Left forelimb (tissue), 1 donor: ENCODE data around the gene ADCK2.
"Not testable (repeated sequence)": the region's sequence is repeated elsewhere in the genome, so short reads cannot be mapped to it uniquely, and the experiment has no call there.

ENCODE experiments used
- DNase-seq: peaks from one replicate; pipeline ENCODE4 v3.0.0-alpha.2; 2018; ENCODE audit warnings: low spot score

ADCK2 gene

DNA sequence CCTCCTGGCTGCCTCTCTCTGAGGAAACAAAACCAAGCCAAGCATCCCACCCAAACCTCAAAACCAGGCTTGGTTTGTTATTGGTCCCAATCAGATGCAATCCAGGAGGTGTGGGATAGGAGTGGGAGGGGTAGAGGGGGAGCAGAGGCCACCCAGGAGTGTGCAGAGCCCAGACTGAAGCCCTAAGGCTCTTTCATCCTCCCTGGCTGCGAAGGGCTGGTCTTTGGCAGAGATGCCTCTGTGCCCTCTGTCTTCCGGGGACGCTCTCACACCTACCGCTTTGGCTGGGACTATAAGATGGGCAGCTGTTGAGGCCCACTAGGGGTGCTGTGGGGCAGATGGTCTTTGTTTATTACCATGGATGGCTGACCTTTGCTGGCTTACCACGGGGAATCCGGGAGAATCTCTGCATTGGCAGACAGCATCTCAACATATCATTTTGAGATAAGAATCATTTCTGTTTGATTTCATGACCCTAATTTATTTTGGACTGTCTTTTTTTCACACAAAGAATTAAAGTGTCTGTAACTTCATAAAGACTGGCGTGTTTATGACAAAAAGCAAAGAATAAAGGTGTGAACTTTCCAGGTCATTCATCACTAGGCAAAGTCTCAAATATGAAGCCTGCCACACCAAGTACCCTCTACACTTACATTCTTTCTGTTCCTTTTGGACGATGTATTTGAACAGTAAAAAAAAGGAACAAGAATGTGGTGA, 25.7 kb upstream of the ADCK2 start:
- DNase-seq: no peak

DNA sequence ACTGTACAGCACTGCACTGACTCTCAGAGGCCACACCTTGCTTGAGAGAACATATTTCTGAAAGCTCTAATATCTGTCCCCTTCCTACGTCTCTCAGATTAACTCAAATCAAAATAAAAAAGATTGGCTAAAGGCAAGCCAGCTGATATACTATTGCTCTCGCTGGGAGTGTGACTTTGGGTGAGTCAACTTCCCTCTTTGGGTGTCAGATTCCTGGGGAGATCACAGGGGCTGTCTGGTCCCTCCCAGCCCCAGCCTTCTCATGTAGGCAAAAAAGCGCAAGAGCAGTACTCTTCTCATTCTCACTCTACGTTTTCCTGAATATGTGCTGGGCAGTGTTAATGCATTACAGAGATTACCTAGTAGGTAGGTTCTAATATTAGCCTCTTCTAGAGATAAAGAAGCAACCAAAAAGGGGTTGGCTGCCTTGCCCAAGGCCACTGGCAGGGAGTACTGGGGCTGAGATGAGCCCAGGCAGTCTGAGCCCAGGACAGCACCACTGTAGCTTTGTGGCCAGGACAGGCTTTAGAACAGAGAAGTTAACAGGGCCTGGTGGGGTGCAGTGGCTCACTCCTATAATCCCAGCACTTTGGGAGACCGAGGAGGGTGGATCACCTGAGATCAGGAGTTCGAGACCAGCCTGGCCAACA, 23.1 kb upstream of the ADCK2 start:
- DNase-seq: no peak

DNA sequence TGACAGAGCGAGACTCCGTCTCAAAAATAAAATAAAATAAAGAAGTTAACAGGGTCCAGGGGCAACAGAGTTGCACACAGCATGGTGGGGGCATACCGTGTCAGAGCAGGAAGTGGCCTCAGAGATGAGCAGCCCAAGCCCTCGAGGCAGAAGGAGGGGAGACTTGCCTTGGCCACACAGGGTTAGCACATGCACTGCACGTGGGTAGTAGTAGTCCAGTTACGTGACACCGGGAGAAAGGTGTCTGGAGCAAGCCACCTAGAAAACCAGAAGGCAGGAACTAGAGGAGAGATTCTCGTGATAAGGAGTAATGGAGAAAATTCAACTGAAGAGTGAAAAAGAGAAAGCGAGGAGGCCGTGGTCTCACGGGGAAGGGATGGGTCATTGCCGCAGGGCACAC, 22.4 kb upstream of the ADCK2 start:
- no peak for DNase-seq

DNA sequence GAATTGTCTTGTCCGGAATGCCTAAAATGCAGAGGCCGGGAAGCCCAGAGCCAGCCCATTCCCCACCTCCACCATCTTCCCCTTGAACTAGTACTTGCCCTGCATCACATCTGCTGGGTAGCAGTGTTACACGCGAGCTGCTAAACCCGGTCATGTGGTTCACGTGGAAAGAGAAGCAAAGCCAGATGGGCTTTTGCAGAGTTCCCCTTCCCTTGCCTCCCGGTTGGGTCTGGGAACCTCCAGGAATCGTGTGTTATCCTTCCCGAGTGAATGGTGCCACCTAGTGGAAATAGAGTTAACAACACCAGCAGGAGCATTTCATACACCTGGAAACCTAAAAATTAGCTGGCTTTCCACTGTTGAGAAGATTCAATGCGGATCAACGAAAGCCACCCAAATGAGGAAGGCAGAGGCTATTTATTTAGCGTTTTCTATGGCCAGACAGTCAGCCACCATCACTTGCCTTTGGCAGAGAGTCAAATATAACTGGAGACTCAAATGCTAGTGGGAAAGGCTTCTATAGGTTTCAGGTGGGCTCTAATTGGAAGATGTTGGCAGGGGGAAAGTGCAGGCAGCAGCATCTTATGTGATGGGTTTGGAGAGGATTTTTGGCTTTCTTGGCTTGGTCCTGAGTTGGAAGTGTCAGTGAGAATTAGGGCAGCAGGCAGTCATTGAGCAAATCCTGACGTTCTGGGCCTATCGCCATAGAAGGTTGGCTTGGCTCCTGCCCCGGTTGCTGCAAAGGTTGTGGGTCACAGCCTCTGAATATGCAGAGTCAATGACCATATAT, 19.2 kb upstream of the ADCK2 start:
- peak; percentile 76 for DNase-seq

DNA sequence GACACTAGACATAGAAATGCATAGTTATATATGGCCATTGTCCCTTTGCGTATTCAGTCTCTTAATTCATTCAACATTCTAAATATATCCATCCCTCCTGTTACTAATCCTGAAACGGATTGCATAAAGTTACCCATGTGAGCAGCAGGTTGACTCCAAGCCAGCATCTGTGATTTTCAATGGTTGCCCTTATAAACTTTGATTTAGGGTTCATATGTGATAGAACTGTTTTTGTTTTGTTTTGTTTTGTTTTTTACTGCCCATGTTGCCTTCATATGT, 18.7 kb upstream of the ADCK2 start:
- DNase-seq: no peak

DNA sequence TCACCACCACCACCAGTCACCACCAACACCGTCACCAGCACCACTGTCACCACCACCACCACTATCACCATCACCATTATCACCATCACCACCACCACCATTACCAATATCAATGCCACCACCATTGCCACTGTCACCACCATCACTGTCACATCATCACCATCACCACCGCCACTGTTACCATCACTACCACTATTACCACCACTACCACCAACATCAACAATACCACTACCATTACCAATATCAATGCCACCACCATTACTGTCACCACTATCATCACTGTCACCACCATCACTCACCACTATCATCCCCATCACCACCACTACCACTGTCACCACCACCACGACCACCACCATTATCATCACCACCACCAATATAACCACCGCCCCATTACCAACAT, 18.1 kb upstream of the ADCK2 start:
- no peak for DNase-seq

DNA sequence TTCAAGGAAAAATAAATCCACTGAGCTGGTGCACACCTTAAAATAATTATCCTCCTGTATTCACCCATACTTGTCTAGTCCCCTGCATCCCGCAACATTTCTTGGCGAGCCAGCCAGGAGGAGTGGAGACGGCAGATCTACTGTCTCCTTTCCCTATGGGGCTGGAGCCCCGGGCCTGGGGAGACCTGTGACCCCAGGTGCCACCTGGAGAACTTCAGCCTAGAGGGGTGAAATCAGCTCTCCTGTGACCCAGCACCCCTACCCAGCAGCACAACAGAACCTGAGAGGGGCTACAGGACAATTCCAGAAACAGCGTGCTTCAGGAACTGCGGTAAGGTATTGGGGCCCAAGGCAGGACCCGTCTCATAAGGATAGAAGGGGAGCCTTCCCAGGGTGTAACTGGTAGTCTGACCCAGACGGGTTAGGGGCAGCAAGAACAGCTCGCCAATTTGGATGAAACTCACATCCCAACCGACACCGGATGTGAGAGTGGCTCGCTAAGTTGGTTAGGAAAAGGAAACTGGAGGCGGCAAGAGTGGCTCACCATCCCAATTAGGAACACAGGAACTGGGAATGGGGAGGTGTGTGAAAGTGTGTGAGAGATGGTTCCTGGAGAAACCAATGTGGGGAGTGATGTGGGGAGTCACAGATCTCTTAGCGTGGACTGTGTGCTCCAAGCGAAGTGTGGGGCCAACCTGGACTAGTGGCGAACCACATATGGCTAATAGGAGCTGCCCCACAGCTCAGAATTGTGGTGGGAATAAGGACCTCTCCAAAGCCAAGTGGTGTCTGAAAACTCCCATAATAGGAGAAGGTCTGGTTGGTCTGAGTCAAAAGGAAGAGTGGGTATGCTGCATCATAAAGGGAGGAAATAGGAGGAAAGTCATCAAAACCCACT, 17.0 kb upstream of the ADCK2 start:
- no peak for DNase-seq

DNA sequence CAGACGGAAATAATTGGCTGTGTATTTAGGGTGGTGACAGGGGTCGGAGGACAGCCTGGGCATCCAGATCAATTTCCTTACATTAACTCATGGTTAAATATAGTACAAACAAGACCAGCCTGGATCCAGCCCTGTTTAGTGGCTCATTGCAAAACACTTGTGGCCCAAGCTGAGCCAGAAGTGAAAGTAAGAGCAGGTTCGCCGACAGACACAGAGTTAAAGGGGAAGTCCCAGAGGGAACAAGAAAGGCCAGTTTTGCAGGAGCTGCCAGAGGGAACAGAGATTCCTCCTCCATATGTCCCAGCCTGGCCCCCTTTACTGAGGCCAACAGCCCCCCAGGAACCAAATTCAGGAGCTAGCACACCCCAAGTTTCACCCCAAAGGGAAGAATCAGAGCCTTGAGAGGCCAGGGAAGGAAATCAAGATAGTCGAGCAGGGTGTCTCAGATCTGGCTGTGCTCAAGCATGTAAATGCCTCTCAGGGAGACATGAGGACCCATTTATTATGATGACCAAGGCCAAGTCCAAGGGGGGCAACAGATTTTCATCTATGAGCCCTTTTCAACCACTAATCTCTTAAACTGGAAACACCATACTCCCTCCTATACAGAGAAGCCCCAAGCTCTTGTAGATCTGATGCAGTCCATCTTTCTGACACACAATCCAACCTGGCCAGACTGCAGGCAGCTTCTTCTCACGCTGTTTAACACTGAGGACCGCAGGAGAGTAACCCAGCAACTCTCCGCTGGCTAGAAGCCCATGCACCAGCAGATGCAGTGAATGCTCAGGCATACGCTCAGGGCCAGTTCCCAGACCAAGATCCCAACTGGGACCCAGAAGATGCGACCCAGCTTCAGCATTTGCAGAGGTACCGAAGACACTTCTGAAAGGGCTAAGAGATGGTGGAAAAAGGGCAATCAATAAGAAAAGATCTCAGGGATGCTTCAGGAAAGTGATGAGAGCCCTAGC, 15.9 kb upstream of the ADCK2 start:
- no peak for DNase-seq

DNA sequence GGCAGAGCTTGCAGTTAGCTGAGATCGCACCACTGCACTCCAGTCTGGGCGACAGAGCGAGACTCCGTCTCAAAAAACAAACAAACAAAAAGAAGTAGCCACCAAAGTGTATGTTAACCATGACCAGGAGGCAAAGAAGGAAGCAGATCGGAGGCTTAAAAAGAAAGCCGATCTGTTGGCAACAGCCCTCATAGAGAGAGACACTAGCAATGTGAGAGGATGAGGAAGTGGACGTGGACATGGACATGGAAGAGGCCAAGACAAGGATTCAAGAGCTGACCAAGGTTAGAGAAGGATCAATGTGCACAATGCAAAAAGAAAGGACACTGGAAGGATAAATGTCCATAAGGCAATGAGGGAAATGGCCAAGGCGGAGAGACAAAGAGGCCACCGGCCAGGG, 14.9 kb upstream of the ADCK2 start:
- DNase-seq: no peak

DNA sequence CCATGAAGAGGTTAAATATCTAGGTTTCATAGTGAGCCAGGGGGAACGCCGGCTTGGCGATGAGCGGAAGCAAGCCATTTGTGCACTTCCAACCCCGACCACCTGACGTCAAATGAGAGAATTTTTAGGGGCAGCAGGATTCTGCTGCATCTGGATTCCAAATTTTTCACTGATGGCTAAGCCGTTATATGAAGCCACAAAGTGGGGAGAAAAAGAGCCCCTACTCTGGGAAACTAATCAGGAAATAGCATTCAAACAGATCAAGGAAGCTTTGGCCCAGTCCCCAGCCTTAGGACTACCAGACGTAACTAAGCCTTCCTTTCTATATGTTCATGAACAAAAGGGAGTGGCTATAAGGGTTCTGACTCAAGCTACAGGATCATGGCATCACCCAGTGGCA, 12.9 kb upstream of the ADCK2 start:
- DNase-seq: no peak

DNA sequence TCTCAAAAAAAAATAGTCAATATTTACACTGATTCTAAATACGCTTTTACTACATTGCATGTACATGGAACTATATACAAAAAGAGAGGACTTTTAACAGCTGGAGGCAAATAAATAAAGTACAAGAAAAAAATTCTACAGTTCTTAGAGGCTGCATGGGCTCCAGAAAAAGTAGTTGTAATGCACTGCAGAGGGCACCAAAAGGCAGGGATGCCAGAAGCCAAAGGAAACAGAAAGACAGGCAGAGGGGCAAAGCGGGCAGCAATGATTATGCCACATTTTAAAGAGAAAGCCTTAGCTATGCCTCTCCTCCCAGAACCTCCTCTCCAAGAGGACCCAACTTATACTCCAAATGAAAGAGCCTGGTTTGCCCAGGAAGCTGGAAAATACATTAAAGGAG, 11.6 kb upstream of the ADCK2 start:
- DNase-seq: no peak

DNA sequence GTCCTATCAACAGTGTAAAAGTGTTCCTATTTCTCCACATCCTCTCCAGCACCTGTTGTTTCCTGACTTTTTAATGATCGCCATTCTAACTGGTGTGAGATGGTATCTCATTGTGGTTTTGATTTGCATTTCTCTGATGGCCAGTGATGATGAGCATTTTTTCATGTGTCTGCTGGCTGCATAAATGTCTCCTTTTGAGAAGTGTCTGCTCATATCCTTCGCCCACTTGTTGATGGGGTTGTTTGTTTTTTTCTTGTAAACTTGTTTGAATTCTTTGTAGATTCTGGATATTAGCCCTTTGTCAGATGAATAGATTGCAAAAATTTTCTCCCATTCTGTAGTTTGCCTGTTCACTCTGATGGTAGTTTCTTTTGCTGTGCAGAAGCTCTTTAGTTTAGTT, 9.8 kb upstream of the ADCK2 start:
- not testable (repeated sequence) for DNase-seq

DNA sequence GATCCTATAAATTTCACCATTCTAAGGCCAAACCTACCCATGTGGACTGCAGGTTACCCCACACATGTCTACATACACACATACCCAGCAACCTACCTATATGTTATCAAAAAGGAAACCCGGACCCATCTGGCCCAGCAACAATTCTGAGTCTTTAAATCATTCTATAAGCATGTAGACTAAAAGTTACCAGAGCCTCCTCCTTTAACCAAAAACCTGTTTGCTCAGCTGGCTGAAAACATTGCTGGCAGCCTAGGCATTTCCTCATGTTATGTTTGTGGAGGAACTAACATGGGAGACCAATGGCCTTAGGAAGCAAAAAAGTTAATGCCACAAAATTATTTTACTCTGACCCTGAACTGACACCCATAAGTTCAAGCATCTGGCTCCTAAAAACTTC, 5.3 kb upstream of the ADCK2 start:
- DNase-seq: no peak

DNA sequence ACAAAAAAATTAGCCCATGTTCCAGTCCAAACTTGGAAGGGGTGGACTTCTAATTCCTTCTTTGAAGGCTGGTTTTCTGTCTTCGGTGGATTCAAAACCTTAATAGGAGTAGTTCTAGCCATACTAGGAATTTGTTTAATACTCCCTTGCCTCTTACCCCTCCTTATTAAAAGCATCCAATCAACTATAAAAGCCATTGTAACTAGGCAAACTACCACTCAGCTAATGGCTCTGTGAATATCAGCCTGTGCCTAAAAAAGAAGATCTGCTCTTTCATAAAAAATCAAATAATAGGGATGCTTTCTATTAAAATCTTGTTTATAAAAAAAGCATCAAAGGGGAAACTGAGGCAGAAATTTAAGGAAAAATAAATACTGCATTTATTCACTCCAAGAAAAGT, 4.1 kb upstream of the ADCK2 start:
- no peak for DNase-seq

DNA sequence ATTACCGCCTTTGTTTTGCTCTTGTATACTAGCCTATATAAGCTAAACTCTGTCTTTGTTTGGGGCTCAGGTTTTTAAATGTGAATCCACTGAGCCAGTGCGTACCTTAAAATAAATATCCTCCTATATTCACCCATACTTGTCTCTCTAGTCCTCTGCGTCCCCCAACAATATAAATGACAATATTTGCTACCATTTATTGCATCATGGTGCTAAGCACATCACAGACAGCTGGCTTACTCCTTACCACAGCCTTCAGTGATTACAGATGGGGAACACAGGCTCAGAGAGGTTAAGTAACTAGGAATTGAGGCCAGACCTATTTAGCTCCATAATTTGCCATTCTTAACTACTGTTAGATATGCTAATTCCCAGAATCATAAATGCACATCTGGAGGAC, 3.4 kb upstream of the ADCK2 start:
- DNase-seq: no peak

DNA sequence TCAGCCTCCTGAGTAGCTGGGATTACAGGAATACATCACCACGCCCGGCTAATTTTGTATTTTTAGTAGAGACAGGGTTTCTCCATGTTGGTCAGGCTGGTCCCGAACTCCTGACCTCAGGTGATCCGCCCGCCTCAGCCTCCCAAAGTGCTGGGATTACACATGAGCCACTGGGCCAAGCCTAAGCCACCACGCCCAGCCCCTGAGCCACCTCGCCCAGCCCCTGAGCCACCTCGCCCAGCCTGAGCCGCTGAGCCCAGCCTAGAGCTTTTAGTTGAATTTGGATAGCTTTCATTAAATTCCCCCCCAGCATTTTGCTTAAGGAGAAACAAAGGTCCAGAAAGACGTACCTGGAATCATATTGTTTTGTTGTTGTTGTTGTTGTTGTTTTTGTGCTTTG, 2.9 kb upstream of the ADCK2 start:
- DNase-seq: not testable (repeated sequence)

DNA sequence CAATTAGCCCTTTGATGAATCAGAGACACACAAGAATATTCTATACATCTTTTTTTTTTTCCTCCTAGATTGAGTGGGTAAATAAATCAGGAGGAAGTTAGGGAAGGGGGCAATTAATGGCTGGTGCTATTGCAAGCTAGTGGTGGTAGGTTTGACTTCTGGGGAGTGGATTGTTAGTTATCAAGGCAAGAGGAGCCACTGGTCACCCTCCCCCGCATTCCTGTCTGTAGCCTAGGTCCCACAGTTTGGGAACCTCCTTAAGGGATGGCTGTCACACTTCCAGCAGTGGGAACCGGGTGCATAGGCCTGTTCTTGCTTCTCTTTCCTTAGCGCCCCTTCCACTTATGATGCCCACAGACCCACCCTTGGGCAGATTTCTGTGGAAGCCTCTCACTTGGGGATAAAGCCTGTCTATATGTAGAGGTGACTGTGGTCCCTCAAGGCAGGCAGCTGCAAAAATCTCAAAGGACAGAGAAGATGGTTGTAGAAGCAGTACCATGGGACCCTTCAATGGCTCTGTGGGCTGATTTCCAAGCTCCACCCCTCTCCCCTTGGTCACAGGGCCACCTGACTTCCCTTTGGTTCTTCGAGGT, 2.3 kb upstream of the ADCK2 start:
- no peak for DNase-seq

DNA sequence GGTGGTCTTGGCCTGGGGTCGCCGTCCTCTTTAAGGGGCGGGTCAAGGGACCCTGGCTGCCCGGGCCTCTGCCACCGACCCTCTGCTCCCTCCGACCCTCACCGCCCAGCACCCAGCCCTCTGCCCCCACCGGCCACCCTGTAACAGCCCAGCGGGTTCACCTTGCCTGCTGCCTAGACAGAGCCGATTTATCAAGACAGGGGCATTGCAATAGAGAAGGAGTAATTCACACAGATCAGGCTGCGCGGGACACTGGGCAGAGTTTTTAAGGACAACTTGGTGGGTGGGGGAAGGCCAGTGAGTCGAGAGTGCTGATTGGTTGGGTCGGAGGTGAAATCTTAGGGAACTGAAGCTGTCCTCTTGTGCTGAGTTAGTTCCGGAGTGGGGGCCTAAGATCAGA, 779 bp upstream of the ADCK2 start:
- DNase-seq: no peak

DNA sequence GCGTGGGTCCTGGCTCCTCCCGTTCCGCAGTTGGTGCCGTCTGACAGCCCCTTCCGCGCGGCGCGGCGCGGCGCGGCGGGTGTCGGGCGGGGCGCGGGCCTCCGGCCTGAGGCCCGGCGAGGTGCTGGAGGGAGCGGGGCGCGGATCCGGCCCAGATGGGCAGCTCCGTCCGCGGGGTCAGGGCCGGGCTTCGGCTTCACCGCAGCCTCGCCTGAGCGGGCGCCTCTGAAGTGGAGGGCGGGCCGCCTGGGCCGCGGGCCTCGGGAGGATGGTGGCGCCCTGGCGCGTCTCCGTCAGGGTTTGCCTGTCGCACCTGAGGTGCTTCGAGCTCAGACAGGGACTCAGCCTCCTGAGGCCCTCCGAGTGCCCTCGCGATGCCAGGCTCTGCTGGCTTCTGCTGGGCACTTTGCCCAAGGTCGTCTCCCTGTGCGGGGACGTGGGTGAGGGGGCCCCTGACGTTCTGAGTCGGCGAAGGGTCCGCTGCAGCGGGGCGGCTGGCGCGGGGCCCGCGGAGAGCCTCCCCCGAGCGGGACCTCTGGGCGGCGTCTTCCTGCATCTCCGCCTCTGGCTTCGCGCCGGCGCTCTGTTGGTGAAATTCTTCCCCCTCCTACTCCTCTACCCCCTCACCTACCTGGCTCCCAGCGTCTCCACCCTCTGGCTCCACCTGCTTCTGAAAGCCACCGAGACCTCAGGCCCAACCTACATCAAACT, 473 bp downstream of the ADCK2 start:
- no peak for DNase-seq

DNA sequence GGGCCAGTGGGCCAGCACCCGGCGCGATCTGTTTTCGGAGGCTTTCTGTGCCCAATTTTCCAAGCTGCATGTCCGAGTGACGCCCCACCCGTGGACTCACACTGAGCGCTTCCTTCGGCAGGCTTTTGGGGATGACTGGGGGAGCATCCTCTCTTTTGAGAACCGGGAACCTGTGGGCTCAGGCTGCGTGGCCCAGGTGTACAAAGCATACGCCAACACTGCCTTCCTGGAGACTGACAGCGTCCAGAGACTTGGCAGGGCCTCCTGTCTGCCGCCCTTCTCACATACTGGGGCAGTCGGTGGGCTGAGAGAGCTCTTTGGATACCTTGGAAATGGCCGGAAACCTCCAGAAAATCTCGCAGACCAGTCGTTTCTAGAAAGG, 1.0 kb downstream of the ADCK2 start:
- no peak for DNase-seq
